ENCODE measurements around the gene KIF16B.

GRCh38 chr20:16415071-16416053 is 157.9 kb downstream of the KIF16B start:
- no peak for TF ChIP-seq POLR2A (IDR thresholded peaks at IDR 0.05; ENCODE audit: low read depth, low read length)
- no peak for TF ChIP-seq CTCF (IDR thresholded peaks at IDR 0.05; ENCODE audit: extremely low read depth in 1 of 2, insufficient read depth in 1 of 2, low read depth in 1 of 2, low read length in 2 of 2)
- no peak for TF ChIP-seq POLR2AphosphoS5 (IDR thresholded peaks at IDR 0.05; ENCODE audit: insufficient read depth, low read depth, low read length)
- no peak for TF ChIP-seq FOS (IDR thresholded peaks at IDR 0.05; ENCODE audit: borderline replicate concordance, insufficient read depth, low read length)
- TF ChIP-seq GATA2 (IDR thresholded peaks at IDR 0.05; ENCODE audit: insufficient read depth, insufficient read length, low read depth, low read length): no peak
- TF ChIP-seq MYC (IDR thresholded peaks at IDR 0.05; ENCODE audit: low read depth, low read length): no peak
- TF ChIP-seq MAX (IDR thresholded peaks at IDR 0.05; ENCODE audit: insufficient read depth, insufficient read length): no peak
